ENCODE results near the gene LOXL1. TPM values are rescaled to one million over a fixed set of nuclear protein-coding genes. Genes with fewer than 3 reads are reported as not detected.
A peak's percentile ranks its signal among the peaks of the same experiment; 100 is the strongest.

Gene LOXL1
- polyA plus RNA-seq, 1 donor from 2014 or later: 2.1 TPM

DNA sequence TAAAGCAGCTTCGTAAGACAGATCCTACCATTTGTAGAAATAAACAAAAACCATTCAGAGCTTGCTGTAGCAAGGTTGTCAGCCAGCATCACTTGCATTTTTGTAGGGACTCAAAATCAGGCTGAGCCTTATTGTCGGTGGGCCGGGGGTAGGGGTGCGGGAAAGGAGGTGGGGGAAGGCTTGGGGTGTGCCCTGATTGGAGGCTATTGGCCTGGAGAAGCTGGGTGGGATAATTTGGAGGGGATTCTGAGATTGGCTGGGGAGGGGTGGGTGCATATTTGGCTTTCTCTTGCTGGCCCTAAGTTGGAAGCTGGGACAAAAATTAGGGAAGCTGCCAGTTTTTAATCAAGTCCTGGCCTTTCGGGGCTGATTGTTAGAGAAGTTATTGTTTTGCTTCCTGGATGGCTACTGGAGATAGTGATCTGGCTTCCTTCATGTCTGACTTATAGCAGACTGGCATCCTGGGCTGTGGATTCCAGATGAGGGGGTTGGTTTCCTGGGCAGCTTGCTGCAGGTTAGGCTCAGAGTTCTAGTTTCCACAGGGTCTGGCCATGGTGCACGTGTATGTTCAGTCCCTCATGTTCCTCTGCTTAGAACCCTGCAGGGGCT is 43.0 kb downstream of the LOXL1 start:
- Histone ChIP-seq H3K9me2 (ENCODE audit: insufficient read depth, low read length) (no peaks in the 10 kb centered on the region), H3K9me3 (ENCODE audit: low read length) (no peaks in the 10 kb centered on the region), H3K4me3 (ENCODE audit: low read length) (no peak overlapping the region), H3K9ac (ENCODE audit: low read length) (no peak overlapping the region), H3K27ac (ENCODE audit: low read length) (no peak overlapping the region), H3K4me2 (ENCODE audit: low read length) (no peak overlapping the region), H3K36me3 (ENCODE audit: insufficient read depth, low read length) (no peaks in the 10 kb centered on the region), H2AFZ (ENCODE audit: low read depth, low read length) (no peak overlapping the region), H3K27me3 (ENCODE audit: insufficient read depth, low read depth, low read length) (no peaks in the 10 kb centered on the region), H3F3A (ENCODE audit: insufficient read depth, low read length, poor library complexity, severe bottlenecking) (no peaks in the 10 kb centered on the region), H4K20me1 (ENCODE audit: insufficient read depth) (no peaks in the 10 kb centered on the region), H3K79me2 (replicated peaks; ENCODE audit: insufficient read depth, low read length) (no peaks in the 10 kb centered on the region)
- TF ChIP-seq TAF1 (IDR thresholded peaks at IDR 0.05; ENCODE audit: low read depth): no peak
- no peak for TF ChIP-seq SMC3 (conservative IDR thresholded peaks at IDR 0.05; ENCODE audit: poor library complexity)
- no peak for TF ChIP-seq MXI1 (conservative IDR thresholded peaks at IDR 0.05; ENCODE audit: poor library complexity, severe bottlenecking)
- TF ChIP-seq, protein P1, sequence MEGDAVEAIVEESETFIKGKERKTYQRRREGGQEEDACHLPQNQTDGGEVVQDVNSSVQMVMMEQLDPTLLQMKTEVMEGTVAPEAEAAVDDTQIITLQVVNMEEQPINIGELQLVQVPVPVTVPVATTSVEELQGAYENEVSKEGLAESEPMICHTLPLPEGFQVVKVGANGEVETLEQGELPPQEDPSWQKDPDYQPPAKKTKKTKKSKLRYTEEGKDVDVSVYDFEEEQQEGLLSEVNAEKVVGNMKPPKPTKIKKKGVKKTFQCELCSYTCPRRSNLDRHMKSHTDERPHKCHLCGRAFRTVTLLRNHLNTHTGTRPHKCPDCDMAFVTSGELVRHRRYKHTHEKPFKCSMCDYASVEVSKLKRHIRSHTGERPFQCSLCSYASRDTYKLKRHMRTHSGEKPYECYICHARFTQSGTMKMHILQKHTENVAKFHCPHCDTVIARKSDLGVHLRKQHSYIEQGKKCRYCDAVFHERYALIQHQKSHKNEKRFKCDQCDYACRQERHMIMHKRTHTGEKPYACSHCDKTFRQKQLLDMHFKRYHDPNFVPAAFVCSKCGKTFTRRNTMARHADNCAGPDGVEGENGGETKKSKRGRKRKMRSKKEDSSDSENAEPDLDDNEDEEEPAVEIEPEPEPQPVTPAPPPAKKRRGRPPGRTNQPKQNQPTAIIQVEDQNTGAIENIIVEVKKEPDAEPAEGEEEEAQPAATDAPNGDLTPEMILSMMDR (IDR thresholded peaks at IDR 0.05; ENCODE audit: poor library complexity, severe bottlenecking): no peak
- TF ChIP-seq POLR2AphosphoS5 (IDR thresholded peaks at IDR 0.05): no peak
- no peak for TF ChIP-seq RAD21 (conservative IDR thresholded peaks at IDR 0.05)
- no peak for TF ChIP-seq EP300 (conservative IDR thresholded peaks at IDR 0.05; ENCODE audit: poor library complexity, severe bottlenecking)
- TF ChIP-seq, protein P2, sequence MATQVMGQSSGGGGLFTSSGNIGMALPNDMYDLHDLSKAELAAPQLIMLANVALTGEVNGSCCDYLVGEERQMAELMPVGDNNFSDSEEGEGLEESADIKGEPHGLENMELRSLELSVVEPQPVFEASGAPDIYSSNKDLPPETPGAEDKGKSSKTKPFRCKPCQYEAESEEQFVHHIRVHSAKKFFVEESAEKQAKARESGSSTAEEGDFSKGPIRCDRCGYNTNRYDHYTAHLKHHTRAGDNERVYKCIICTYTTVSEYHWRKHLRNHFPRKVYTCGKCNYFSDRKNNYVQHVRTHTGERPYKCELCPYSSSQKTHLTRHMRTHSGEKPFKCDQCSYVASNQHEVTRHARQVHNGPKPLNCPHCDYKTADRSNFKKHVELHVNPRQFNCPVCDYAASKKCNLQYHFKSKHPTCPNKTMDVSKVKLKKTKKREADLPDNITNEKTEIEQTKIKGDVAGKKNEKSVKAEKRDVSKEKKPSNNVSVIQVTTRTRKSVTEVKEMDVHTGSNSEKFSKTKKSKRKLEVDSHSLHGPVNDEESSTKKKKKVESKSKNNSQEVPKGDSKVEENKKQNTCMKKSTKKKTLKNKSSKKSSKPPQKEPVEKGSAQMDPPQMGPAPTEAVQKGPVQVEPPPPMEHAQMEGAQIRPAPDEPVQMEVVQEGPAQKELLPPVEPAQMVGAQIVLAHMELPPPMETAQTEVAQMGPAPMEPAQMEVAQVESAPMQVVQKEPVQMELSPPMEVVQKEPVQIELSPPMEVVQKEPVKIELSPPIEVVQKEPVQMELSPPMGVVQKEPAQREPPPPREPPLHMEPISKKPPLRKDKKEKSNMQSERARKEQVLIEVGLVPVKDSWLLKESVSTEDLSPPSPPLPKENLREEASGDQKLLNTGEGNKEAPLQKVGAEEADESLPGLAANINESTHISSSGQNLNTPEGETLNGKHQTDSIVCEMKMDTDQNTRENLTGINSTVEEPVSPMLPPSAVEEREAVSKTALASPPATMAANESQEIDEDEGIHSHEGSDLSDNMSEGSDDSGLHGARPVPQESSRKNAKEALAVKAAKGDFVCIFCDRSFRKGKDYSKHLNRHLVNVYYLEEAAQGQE (IDR thresholded peaks at IDR 0.05; ENCODE audit: borderline replicate concordance): no peak
- TF ChIP-seq EZH2 (IDR thresholded peaks at IDR 0.05; ENCODE audit: borderline replicate concordance, insufficient read depth, low read length, poor library complexity, severe bottlenecking): no peak

DNA sequence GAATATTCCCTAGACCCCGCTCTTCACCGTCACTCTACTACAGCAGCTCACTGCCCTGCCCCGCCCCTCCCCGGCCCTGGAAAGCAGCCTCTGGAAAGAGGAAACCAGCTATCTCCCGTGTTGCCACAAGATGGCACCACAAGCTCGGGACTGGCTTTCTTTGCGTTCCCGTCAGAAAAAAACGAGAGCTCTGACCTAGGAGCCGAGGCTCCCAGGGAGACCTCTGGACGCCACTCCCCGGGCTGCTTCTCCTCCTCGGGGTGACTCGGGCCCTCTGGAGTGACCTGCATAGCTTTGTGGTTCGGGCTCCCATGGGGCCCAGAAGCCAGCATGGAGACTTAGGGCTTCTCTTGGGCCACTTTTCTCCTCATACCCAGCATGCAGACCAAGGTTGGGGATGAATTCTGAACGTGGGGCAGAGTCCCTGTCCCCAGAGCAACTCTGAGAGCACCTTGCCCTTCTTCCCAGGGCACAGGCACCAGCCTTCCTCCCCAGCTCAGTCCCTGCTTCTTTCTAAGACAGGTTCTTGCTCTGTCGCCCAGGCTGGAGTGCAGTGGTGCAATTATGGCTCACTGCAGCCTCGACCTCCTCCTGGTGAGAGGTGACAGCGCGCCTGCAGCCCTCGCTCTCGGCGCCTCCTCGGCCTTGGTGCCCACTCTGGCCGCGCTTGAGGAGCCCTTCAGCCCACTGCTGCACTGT is 46.9 kb downstream of the LOXL1 start:
- no peak overlapping the region for H3K9ac ChIP-seq (ENCODE audit: low read length)

More for the DNA sequence above, 46.9 kb downstream of the LOXL1 start:
- H3K4me3 ChIP-seq (ENCODE audit: low read length): no peak overlapping the region
- H3K79me2 ChIP-seq (replicated peaks; ENCODE audit: insufficient read depth, low read length): no peaks in the 10 kb centered on the region
- H3K9me2 ChIP-seq (ENCODE audit: insufficient read depth, low read length): no peaks in the 10 kb centered on the region
- no peak overlapping the region for H3K4me2 ChIP-seq (ENCODE audit: low read length)
- no peak overlapping the region for H2AFZ ChIP-seq (ENCODE audit: low read depth, low read length)
- no peaks in the 10 kb centered on the region for H3K9me3 ChIP-seq (ENCODE audit: low read length)
- no peaks in the 10 kb centered on the region for H3F3A ChIP-seq (ENCODE audit: insufficient read depth, low read length, poor library complexity, severe bottlenecking)
- no peak overlapping the region for H3K27ac ChIP-seq (ENCODE audit: low read length)
- no peaks in the 10 kb centered on the region for H4K20me1 ChIP-seq (ENCODE audit: insufficient read depth)
- no peaks in the 10 kb centered on the region for H3K27me3 ChIP-seq (ENCODE audit: insufficient read depth, low read depth, low read length)
- no peaks in the 10 kb centered on the region for H3K36me3 ChIP-seq (ENCODE audit: insufficient read depth, low read length)
- peak; percentile 96 for TF ChIP-seq SMC3 (conservative IDR thresholded peaks at IDR 0.05; ENCODE audit: poor library complexity)
- TF ChIP-seq MXI1 (conservative IDR thresholded peaks at IDR 0.05; ENCODE audit: poor library complexity, severe bottlenecking): no peak
- no peak for TF ChIP-seq POLR2AphosphoS5 (IDR thresholded peaks at IDR 0.05)
- TF ChIP-seq EZH2 (IDR thresholded peaks at IDR 0.05; ENCODE audit: borderline replicate concordance, insufficient read depth, low read length, poor library complexity, severe bottlenecking): no peak
- TF ChIP-seq, protein P1 (IDR thresholded peaks at IDR 0.05; ENCODE audit: poor library complexity, severe bottlenecking): peak; percentile 98
- no peak for TF ChIP-seq EP300 (conservative IDR thresholded peaks at IDR 0.05; ENCODE audit: poor library complexity, severe bottlenecking)
- TF ChIP-seq, protein P2 (IDR thresholded peaks at IDR 0.05; ENCODE audit: borderline replicate concordance): no peak
- peak; percentile 98 for TF ChIP-seq RAD21 (conservative IDR thresholded peaks at IDR 0.05)
- TF ChIP-seq TAF1 (IDR thresholded peaks at IDR 0.05; ENCODE audit: low read depth): no peak
